ENCODE measurements around the gene KCNN3. TPM values are rescaled to one million over a fixed set of nuclear protein-coding genes. Genes with fewer than 3 reads are reported as not detected.

The KCNN3 gene
- total RNA-seq, 4 donors from 2014 or later = 0.24 to 2.4 (median 0.95) TPM

GRCh38 chr1:154725865-154726264, 144.2 kb downstream of the KCNN3 start:
- no peak for TF ChIP-seq CTCF (IDR thresholded peaks at IDR 0.05)
- DNase-seq (ENCODE audit: low spot score) = no peak
- ATAC-seq (ENCODE audit: low FRiP score) = no peak

GRCh38 chr1:154720328-154721297, 149.5 kb downstream of the KCNN3 start:
- TF ChIP-seq CTCF (IDR thresholded peaks at IDR 0.05) = no peak
- ATAC-seq (ENCODE audit: low FRiP score) (no peak), DNase-seq (ENCODE audit: low spot score) (no peak)

GRCh38 chr1:154719586-154720327, 150.3 kb downstream of the KCNN3 start:
- no peak for ATAC-seq (ENCODE audit: low FRiP score)
- no peak for TF ChIP-seq CTCF (IDR thresholded peaks at IDR 0.05)
- DNase-seq (ENCODE audit: low spot score) = no peak

DNA sequence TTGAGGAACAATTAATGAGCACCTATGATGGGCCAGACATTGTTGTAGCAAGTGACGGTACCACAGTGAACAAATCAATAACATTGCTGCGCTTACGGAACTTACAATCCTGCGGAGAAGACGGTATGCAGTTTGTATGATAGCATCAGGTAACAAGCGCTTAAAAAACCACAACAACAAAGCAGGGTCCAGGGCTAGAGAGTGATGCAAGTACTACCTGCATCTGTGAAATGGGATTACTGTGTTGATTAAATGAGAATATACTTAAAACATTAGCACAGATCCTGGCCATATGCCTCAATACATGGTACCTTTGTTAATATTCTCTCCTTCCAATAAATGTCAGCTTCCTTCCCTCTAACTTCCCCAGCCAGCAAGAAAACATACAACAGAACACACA, 151.5 kb downstream of the KCNN3 start:
- DNase-seq (ENCODE audit: low spot score) (no peak), ATAC-seq (ENCODE audit: low FRiP score) (no peak)
- no peak for TF ChIP-seq CTCF (IDR thresholded peaks at IDR 0.05)

DNA sequence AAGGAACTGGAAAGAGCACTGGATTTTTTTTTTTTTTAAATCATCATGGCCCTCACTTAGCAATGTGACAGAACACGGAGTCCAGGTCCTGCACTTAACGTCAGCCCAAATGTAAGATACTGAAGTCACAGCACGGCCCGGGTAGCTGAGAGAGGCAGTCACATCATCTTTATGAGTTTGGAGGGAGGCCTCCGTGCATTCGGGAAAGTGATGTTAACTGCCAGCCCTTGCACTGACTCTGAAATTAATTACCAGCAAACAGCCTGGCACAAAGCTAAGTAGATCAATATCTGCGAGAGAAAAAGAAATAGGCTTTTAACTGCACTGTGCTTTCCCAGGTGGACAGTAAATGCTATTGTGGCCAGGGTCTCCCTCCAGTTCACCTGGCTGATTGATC, 152.6 kb downstream of the KCNN3 start:
- DNase-seq (ENCODE audit: low spot score) (no peak), ATAC-seq (ENCODE audit: low FRiP score) (no peak)
- TF ChIP-seq CTCF (IDR thresholded peaks at IDR 0.05) = no peak

DNA sequence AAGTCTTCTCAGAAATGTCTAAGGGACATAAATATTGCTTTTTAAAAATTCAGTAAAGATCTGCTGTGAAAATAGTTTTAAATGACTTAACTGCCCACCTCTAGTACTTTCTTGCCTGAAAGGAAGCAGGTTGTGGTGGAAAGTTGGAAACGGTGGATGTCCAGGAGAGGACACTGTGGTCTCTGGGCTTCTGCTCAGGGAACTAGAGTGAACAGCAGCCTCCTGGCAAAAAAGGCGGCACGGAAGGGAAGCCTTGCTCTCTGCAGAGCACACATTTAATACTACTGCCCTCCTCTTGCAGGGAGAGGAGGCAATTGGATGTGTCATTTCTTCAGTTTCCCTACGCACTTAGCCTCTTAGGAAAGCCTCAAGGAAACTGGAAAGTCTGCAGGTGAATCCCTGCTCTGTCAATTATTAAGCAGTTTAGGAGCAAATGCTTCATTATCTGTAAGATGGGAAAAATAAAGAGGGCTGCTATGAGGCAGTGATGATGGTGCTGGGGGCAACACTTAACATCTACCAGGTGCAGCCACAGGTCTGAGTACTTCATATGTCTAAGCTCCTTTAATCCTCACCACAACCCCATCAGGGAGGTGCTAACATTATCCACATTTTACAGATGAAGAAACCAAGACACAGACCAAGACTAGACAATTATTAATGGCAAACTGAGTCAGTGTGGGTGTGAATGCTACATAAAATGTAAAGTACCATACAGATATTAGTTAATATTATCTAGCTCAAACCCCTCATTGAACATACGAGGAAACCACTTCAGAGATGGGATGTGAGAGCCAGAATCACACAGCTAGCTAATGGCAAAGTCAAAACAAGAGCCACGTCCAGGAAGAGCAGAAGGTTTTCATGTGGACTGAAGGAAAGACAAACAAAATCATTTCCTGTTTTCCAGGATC, 153.2 kb downstream of the KCNN3 start:
- ATAC-seq (ENCODE audit: low FRiP score) = no peak
- no peak for DNase-seq (ENCODE audit: low spot score)
- no peak for TF ChIP-seq CTCF (IDR thresholded peaks at IDR 0.05)
